Measurements from ENCODE around the gene FYN. TPM values are rescaled to one million over a fixed set of nuclear protein-coding genes. Genes with fewer than 3 reads are reported as not detected.

FYN gene
- total RNA-seq, 1 experiment from 2014 or later, result 18.5 TPM

- TF ChIP-seq CTCF (IDR thresholded peaks at IDR 0.05 in 2 of 3, conservative IDR thresholded peaks at IDR 0.05 in 1 of 3; ENCODE audit: borderline replicate concordance in 1 of 3, insufficient read depth in 1 of 3, low read depth in 2 of 3, low read length in 2 of 3) (no peak), JUND (IDR thresholded peaks at IDR 0.05) (no peak), ZFX (IDR thresholded peaks at IDR 0.05) (no peak), RAD21 (IDR thresholded peaks at IDR 0.05; ENCODE audit: low read depth) (no peak), ZBTB33 (IDR thresholded peaks at IDR 0.05; ENCODE audit: extremely low read depth, insufficient replicate concordance, low read length) (no peak)
These were observed 49.4 kb upstream of the FYN start (continued) for GRCh38 chr6:111922454-111923297.

GRCh38 chr6:111921103-111921502 lies 47.9 kb upstream of the FYN start:
- Histone ChIP-seq H3K79me2 (ENCODE audit: insufficient read depth, low read length) (no peaks in the 10 kb centered on the region), H2AFZ (ENCODE audit: low read depth, low read length, poor library complexity, severe bottlenecking) (no peak overlapping the region), H3K9me2 (ENCODE audit: insufficient read depth) (no peaks in the 10 kb centered on the region), H3K9ac (ENCODE audit: low read length) (no peak overlapping the region), H3K4me3 (replicated peaks in 1 of 2; ENCODE audit: low read depth in 1 of 2, low read length in 2 of 2) (no peak overlapping the region), H3K4me1 (ENCODE audit: control insufficient read depth in 1 of 2, insufficient read depth in 2 of 2, low read length in 2 of 2) (peaks cover 0 to 3% of the 10 kb centered on the region in 2 experiments; a peak in 1 of 4 replicates), H3K27me3 (ENCODE audit: insufficient read depth, low read length) (no peaks in the 10 kb centered on the region), H3K4me2 (ENCODE audit: low read length) (no peak overlapping the region), H4K20me1 (ENCODE audit: insufficient read depth) (no peaks in the 10 kb centered on the region), H3K36me3 (ENCODE audit: control insufficient read depth in 1 of 2, insufficient read depth in 2 of 2, low read length in 2 of 2) (no peaks in the 10 kb centered on the region), H3K27ac (ENCODE audit: low read depth, low read length) (no peak overlapping the region), H3K9me3 (ENCODE audit: control insufficient read depth in 1 of 2, insufficient read depth in 1 of 2, low read depth in 1 of 2, low read length in 2 of 2) (no peaks in the 10 kb centered on the region)
- BruUV-seq (replicated peaks), result no TSS peak
- intact Hi-C loops (cut with micrococcal nuclease), result no loop called here
- ATAC-seq, result no peak
- DNase-seq (ENCODE audit: low read depth, low spot score), result no peak
- RAD21 ChIA-PET (ENCODE audit: low non-redundant PET in 1 of 2, low total read pairs in 2 of 2, uncharacterized antibody in 2 of 2, unreplicated experiment in 2 of 2), result no interaction called here
- CTCF ChIA-PET, result no interaction called here
- TF ChIP-seq SIN3A (IDR thresholded peaks at IDR 0.05; ENCODE audit: low read depth), result no peak
- TF ChIP-seq CTCF (IDR thresholded peaks at IDR 0.05 in 2 of 3, conservative IDR thresholded peaks at IDR 0.05 in 1 of 3; ENCODE audit: borderline replicate concordance in 1 of 3, insufficient read depth in 1 of 3, low read depth in 2 of 3, low read length in 2 of 3), result no peak
- no peak for TF ChIP-seq SRF (IDR thresholded peaks at IDR 0.05; ENCODE audit: low read depth)
- no peak for TF ChIP-seq POLR2A (IDR thresholded peaks at IDR 0.05; ENCODE audit: borderline replicate concordance, extremely low read depth, insufficient read depth, insufficient read length)
- no peak for TF ChIP-seq MAX (IDR thresholded peaks at IDR 0.05)
- TF ChIP-seq ELF1 (IDR thresholded peaks at IDR 0.05; ENCODE audit: borderline replicate concordance, low read depth), result no peak
- no peak for TF ChIP-seq SP1 (IDR thresholded peaks at IDR 0.05; ENCODE audit: low read depth)
- no peak for TF ChIP-seq CEBPB (IDR thresholded peaks at IDR 0.05; ENCODE audit: low read depth)
- TF ChIP-seq ZFX (IDR thresholded peaks at IDR 0.05), result no peak
- TF ChIP-seq JUND (IDR thresholded peaks at IDR 0.05), result no peak
- TF ChIP-seq POLR2AphosphoS5 (IDR thresholded peaks at IDR 0.05; ENCODE audit: low read depth, low read length), result no peak
- TF ChIP-seq EZH2 (IDR thresholded peaks at IDR 0.05), result no peak
- no peak for TF ChIP-seq FOSL1 (IDR thresholded peaks at IDR 0.05; ENCODE audit: low read depth)
- no peak for TF ChIP-seq EZH2phosphoT487 (IDR thresholded peaks at IDR 0.05; ENCODE audit: borderline replicate concordance)
- no peak for TF ChIP-seq EGR1 (IDR thresholded peaks at IDR 0.05; ENCODE audit: low read depth)
- no peak for TF ChIP-seq RAD21 (IDR thresholded peaks at IDR 0.05; ENCODE audit: low read depth)
- TF ChIP-seq CBX3 (IDR thresholded peaks at IDR 0.05; ENCODE audit: low read depth), result no peak
- TF ChIP-seq ZNF274 (IDR thresholded peaks at IDR 0.05; ENCODE audit: low read depth, low read length), result no peak
- POLR2A ChIA-PET, result no interaction called here
